GM13977 (cell line): ENCODE measurements around the gene GNAZ.

Experiments used
- DNase-seq: peaks from one replicate; pipeline ENCODE4 v3.0.0; 2012; ENCODE audit warnings: low spot score
- in situ Hi-C: fragments of 300-500 bp; cut with MboI; formaldehyde crosslinking; loops from one replicate; pipeline ENCODE4 v1.12.0; 2022; ENCODE audit warnings: low sequenced_read_pairs, low pct_unique_long_range_greater_than_20kb, mixed read lengths, inconsistent platforms; ENCODE audit not compliant: unreplicated experiment
- TF ChIP-seq, protein P1 (sequence below): IDR thresholded peaks from 2 replicates; pipeline ENCODE4 v1.5.1; 2012; ENCODE audit warnings: mild to moderate bottlenecking, control low read depth; ENCODE audit not compliant: insufficient read depth; ENCODE audit errors: extremely low read depth, missing control alignments

Gene GNAZ

DNA sequence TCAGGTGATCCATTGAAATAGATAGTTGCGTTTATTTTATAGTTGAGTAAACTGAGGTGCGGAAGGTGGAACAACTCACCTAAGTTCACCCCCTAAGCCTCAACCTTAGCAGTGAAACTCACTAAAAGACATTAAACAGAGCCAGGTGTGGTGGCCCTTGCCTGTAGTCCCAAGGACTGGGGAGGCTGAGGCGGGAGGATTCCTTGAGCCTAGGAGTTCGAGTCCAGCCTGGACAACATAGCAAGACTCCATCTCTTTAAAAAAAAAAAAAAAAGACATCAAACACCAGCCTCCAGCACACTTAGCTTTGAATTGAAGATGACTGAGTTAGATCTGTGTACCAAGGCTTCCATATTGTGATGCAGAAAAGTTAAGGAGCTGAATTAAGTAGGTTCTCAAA lies 74.1 kb downstream of the GNAZ start:
- in situ Hi-C loops, result loop anchor here (25.0 kb wide), 2 partner anchors 782 to 932 kb away; no protein-coding TSS in a partner anchor
- no peak for DNase-seq
- TF ChIP-seq, protein P1, sequence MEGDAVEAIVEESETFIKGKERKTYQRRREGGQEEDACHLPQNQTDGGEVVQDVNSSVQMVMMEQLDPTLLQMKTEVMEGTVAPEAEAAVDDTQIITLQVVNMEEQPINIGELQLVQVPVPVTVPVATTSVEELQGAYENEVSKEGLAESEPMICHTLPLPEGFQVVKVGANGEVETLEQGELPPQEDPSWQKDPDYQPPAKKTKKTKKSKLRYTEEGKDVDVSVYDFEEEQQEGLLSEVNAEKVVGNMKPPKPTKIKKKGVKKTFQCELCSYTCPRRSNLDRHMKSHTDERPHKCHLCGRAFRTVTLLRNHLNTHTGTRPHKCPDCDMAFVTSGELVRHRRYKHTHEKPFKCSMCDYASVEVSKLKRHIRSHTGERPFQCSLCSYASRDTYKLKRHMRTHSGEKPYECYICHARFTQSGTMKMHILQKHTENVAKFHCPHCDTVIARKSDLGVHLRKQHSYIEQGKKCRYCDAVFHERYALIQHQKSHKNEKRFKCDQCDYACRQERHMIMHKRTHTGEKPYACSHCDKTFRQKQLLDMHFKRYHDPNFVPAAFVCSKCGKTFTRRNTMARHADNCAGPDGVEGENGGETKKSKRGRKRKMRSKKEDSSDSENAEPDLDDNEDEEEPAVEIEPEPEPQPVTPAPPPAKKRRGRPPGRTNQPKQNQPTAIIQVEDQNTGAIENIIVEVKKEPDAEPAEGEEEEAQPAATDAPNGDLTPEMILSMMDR, result no peak

DNA sequence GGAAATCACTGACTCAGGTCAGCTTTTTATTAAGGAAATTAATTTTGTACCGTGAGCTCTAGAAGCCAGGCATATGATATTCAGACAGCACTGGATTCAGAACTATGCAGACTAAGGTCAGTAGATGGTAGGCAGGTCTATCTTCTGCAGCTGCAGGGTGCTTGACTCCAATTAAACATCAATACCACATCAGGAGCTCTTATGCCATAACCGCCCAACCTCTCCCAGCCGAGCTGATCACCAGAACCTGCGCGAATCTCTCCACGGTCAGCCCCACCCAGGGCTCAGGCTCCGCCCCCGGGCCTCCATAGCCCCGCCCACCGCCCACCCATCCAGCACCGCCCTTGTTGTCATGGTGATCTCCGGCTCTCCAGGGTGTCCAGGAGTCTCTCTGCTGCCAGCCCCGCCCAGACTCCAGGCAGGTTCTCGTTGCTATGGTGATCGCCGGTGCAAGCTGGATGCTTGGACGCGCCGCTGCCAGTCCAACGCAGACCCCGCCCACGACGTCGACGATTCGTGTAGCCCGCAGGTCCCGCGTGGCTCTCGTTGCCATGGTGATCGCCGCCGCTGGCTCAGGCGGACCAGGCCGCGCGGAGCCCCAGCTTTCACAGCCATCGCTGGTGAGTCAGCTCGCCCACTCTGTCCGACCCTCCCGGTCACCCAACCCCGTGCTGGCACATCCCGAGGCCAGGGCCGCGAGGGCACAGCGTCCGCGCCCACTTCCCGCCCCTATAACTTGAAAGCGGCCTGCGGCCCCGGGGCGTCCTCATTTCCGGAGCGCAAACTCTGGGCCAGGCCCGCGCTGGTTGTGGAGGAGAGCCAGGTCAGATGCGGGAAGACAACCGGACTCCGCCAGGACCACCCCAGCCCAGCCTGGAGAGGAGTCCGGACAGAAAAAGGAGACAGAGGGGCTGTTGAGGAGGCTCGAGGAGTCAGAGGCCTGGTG lies 74.9 kb downstream of the GNAZ start, which contains the start of gene RAB36:
TSS of gene RAB36 (plus strand) at position 546 of the 946 bp plus-strand sequence. CDS start 1,140 bp downstream, outside the sequence.
- in situ Hi-C loops, result loop anchor here (25.0 kb wide), 2 partner anchors 783 to 933 kb away; no protein-coding TSS in a partner anchor
- peak; percentile 89 for DNase-seq
- TF ChIP-seq, protein P1, result no peak

DNA sequence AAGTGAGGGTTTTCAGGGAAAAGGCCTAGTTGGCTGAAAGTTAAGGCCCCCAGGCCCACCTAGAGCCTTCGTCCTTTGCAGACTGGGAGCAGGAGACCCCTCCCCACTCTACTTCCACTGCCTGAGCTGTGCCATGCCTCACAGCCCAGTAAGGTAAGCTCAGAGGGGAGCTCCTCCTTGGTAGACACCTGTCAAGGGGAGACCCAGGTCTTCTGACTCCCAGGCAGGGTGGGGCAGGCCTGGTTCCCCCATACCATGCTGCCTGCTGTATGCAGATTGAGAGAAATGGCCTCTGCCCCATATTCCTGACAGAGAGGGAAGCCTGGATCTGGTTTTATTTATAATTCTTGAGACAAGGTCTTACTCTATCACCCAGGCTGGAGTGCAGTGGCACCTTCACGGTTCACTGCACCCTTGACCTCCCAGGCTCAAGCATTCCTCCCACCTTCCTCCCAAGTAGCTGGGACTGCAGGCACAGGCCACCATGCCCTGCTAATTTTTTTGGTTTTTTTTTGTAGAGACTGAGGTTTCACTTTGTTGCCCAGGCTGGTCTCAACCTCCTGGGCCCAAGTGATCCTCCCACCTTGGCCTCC lies 75.7 kb downstream of the GNAZ start:
- in situ Hi-C loops, result loop anchor here (25.0 kb wide), 2 partner anchors 784 to 934 kb away; no protein-coding TSS in a partner anchor
- TF ChIP-seq, protein P1, result no peak
- DNase-seq, result no peak

DNA sequence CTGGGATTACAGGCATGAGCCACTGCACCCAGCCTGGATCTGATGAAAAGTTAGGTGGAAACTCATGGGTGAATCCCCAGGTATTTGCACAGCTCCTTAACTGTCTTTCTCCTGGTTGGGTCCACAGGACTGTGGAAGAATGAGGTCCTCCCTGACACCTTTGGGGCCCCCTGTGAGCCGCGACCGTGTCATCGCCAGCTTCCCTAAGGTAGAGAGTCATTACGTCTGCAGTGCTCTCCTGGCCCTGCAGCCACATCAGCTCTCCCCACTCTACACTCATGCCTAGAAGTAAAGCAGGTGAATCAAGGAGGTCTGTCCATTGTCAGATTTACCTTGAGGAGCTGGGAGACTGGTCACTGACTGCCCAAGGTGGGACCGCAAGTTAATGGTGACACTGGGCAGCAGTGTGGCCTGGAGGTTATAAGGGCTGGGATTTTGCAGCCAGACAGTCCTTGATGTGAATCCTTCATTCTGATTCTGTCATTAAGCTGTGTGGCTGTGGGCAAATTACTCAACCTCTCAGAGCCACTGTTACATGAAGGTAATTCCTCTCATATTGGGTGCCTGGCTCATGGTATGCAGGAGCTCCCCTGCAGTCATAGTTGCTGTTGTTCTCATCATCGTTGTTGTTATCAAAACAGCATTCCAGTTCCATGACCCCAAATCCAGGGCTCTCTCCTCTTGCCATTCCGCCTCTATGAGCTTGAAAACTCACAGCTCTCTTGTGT lies 76.3 kb downstream of the GNAZ start:
- TF ChIP-seq, protein P1, result no peak
- DNase-seq, result no peak
- in situ Hi-C loops, result loop anchor here (25.0 kb wide), 2 partner anchors 784 to 934 kb away; no protein-coding TSS in a partner anchor

DNA sequence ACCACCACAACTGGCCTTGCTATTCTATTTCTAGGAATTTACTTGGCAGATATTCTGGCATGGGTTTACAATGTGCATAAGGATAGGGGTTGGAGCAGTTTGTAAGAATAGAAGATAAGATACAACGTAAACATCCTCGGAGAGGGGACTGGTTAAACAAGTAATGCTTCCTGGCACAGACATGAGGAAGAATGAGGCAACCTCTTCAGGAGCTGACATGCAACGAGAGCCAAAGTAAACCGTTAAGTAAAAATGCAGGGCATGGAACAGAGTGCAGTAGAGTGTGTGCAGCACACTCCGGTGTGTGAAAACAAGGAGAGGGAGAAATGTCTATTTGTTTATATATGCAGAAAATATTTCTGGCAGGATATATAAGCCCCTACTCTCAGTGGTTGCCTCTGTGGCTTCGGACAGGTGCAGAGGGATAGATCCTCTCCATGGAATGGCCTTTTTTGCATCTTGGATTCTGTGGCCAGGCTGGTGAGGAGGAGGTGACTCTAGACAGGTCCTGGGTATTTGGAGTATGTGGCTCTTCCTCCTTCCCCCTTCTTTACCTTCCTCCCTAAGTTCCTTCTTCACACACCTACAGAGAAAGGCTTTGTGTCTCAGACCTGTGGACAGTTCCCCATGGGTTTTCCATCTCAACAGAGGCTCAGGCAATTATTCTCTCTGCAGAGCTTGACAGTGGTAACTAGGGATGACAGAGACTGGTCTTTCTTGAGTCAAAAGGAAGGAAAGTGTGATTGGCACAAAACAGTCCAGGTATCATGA lies 77.5 kb downstream of the GNAZ start:
- in situ Hi-C loops, result loop anchor here (25.0 kb wide), 2 partner anchors 786 to 936 kb away; no protein-coding TSS in a partner anchor
- TF ChIP-seq, protein P1, result no peak

More for the DNA sequence above, 77.5 kb downstream of the GNAZ start:
- no peak for DNase-seq
